HG02798 (cell line): ENCODE results near the gene TMEM263.
A peak's percentile ranks its signal among the peaks of the same experiment; 100 is the strongest.
"Not testable (repeated sequence)": the region's sequence is repeated elsewhere in the genome, so short reads cannot be mapped to it uniquely, and the experiment has no call there.

Source experiments
- ATAC-seq: cut with Tn5 transposase; IDR thresholded peaks from one replicate; pipeline ENCODE4 v1.9.1; 2021; ENCODE audit warnings: mild to moderate bottlenecking; ENCODE audit not compliant: unreplicated experiment, poor library complexity

The TMEM263 gene

DNA sequence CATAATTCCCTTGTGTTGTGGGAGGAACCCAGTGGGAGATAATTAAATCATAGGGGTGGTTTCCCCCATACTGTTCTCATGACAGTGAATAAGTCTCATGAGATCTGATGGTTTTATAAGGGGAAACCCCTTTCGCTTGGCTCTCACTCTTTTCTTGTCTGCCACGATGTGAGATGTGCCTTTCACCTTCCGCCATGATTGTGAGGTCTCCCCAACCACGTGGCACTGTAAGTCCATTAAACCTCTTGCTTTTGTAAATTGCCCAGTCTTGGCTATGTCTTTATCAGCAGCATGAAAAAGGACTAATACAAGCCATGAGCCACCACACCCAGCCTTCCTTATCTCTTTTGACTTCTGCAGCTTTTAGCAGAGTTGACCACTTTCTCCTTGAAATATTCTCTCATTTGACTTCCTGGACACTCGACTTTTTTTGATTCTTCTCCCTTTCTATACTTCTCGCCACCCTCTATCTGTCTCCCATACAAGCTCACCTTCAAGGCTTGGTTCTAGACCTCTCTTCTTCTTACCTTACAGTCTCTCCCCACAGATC, 29.0 kb downstream of the TMEM263 start:
- ATAC-seq: no peak

- no peak for ATAC-seq
These were observed 29.8 kb downstream of the TMEM263 start for GRCh38 chr12:106985479-106985878.

GRCh38 chr12:106986135-106986534, 30.4 kb downstream of the TMEM263 start:
- no peak for ATAC-seq

DNA sequence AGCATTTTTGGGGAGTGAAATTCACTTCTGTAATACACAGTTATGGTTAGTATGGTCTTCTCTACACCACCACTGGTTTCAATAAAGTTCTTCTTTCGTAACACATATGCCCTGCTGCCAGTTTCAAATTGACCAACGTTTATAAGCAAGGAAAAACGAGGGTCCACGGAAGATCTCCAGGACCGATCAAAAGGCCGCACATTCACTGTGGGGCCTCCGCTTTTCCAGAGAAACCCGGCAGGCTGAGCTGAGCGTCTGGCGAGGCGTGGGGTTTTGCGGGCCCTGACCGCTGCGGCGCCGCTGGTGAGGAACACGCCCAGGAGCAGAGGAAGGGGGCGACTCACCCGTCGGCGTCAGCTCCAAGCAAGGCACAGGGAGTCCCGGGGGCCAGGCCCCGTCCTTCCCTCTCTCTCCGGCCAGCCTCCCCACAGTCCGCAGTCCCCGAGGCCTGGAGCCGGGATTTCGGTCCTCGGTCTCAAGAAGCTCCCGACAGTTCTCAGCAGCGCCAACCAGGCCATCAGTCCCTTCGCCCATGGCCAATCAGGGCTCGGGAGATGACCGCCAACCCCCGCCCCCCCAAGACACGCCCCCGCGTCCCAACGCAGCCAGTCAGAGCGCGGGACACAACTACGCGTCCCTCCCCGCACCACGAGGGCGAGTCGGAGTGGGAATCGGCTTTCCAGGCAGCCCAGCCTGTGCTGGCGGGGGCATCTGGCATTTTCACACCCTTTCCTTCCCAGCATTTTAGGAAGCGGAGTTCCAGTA, 31.1 kb downstream of the TMEM263 start, which contains the start of gene MTERF2:
TSS of gene MTERF2 (minus strand) at position 522 of the 765 bp plus-strand sequence. CDS start 8,432 bp downstream, outside the sequence.
- ATAC-seq: peak; percentile 96

DNA sequence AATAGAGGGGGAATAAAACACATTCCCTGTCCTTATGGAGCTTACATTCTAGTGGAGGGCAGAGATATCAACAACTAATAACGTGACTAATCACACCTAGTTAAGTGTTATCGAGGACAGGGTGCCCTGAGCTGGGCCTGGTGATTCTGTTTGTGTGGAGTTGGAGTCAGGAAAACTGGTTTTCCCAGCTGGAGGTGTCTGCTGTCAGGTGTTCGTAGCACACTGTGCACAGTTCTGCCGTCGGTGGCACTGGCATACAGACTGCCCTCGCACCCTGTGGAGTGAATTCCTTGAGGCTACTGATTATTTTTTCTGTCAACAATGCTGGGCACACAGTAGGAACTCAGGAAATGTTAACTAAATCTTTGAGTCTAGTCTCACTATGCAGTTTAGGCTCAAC, 32.1 kb downstream of the TMEM263 start:
- ATAC-seq: no peak

GRCh38 chr12:106994579-106995220, 39.0 kb downstream of the TMEM263 start:
- no peak for ATAC-seq

- not testable (repeated sequence) for ATAC-seq
These were observed 40.4 kb downstream of the TMEM263 start for GRCh38 chr12:106996102-106996501.

- no peak for ATAC-seq
These were observed 42.2 kb downstream of the TMEM263 start for GRCh38 chr12:106997916-106998315.

- ATAC-seq: no peak
These were observed 43.7 kb downstream of the TMEM263 start for GRCh38 chr12:106999446-106999845.

DNA sequence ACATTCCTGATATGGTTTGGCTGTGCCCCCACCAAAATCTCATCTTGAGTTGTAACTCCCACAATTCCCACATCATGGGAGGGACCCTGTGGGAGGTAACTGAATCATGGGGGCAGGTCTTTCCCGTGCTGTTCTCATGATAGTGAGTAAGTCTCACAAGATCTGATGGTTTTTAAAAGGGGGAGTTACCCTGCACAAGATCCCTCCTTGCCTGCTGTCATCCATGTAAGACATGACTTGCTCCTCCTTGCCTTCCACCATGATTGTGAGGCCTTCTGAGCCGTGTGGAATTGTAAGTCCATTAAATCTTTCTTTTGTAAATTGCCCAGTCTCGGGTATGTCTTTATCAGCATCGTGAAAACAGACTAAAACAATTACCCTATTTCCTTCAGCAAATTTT, 47.0 kb downstream of the TMEM263 start:
- ATAC-seq: not testable (repeated sequence)

GRCh38 chr12:107007411-107007810, 51.7 kb downstream of the TMEM263 start:
- ATAC-seq: no peak

GRCh38 chr12:107011519-107011918, 55.8 kb downstream of the TMEM263 start:
- no peak for ATAC-seq

GRCh38 chr12:107012736-107013425, 57.2 kb downstream of the TMEM263 start:
- ATAC-seq: no peak

- no peak for ATAC-seq
These were observed 58.3 kb downstream of the TMEM263 start for GRCh38 chr12:107014055-107014454.

GRCh38 chr12:107017042-107017441, 61.3 kb downstream of the TMEM263 start:
- no peak for ATAC-seq

DNA sequence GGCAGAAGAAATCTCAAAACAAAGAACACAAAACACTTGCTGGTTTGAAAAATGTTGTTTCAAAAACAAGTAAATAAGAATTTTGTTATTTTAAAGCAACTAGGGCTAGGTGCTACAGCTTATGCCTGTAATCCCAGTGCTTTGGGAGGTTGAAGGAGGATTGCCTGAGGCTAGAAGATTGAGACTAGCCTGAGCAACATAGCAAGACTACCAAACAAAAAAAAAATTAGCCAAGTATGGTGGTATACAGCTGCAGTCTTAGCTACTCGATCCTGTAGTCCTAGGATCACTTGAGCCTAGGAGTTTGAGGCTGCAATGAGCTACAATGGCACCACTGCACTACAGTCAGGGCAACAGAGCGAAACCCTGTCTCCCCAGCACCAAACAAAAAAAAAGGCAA, 63.8 kb downstream of the TMEM263 start:
- no peak for ATAC-seq
